Calu3 (cell line): ENCODE measurements around the gene DCC. TPM values are rescaled to one million over a fixed set of nuclear protein-coding genes. Genes with fewer than 3 reads are reported as not detected.

Experiments
- BruUV-seq: library from RNA; stranded (reverse); fragments of 400-500 nt; replicated peaks from 2 replicates; lab custom pipeline; 2021; lab: Mats Ljungman, UMichigan
- CTCF ChIA-PET: fragments of 300-600 bp; sonication (Branson Sonifier 250); formaldehyde crosslinking; loops from one replicate; lab custom pipeline; 2022; ENCODE audit warnings: antibody characterized with exemption; lab: Charles Lee
- DNase-seq: peaks from one replicate; pipeline ENCODE4 v3.0.0; 2022
- H3K27ac Mint-ChIP-seq: one replicate; pipeline ENCODE4 v1.8.0; 2022; ENCODE audit warnings: mixed read lengths; ENCODE audit not compliant: unreplicated experiment
- H3K27me3 Mint-ChIP-seq: one replicate; pipeline ENCODE4 v1.8.0; 2022; ENCODE audit warnings: mixed read lengths; ENCODE audit not compliant: unreplicated experiment
- H3K36me3 Mint-ChIP-seq: one replicate; pipeline ENCODE4 v1.8.0; 2022; ENCODE audit warnings: mild to moderate bottlenecking, moderate library complexity, mixed read lengths; ENCODE audit not compliant: insufficient read depth, unreplicated experiment
- H3K4me1 Mint-ChIP-seq: one replicate; pipeline ENCODE4 v1.8.0; 2022; ENCODE audit warnings: mild to moderate bottlenecking, low read depth, mixed read lengths; ENCODE audit not compliant: unreplicated experiment
- H3K4me3 Mint-ChIP-seq: one replicate; pipeline ENCODE4 v1.8.0; 2022; ENCODE audit warnings: mild to moderate bottlenecking, low read depth, moderate library complexity, mixed read lengths; ENCODE audit not compliant: unreplicated experiment
- H3K9me3 Mint-ChIP-seq: one replicate; pipeline ENCODE4 v1.8.0; 2022; ENCODE audit warnings: low read depth, mixed read lengths; ENCODE audit not compliant: unreplicated experiment
- intact Hi-C: fragments of 100-400 bp; cut with micrococcal nuclease; formaldehyde crosslinking; loops from one replicate; pipeline ENCODE4 v1.10.0; 2022; ENCODE audit not compliant: unreplicated experiment
- total RNA-seq: library from RNA; stranded (reverse); gene quantifications from 2 replicates; pipeline ENCODE4 v1.2.3, GENCODE V29; 2022
- TF ChIP-seq, protein P1 (sequence below): fragments of 200-600 bp; IDR thresholded peaks from one replicate; pipeline ENCODE4 v1.8.0; 2022; ENCODE audit warnings: antibody characterized with exemption; ENCODE audit not compliant: unreplicated experiment

Gene DCC
- total RNA-seq, 1 experiment from 2014 or later = not detected

- Mint-ChIP-seq H3K4me1 (no peaks in the 10 kb centered on the region), H3K36me3 (no peaks in the 10 kb centered on the region), H3K27ac (no peak overlapping the region), H3K9me3 (peaks cover 5% of the 10 kb centered on the region), H3K4me3 (no peak overlapping the region), H3K27me3 (no peaks in the 10 kb centered on the region)
- CTCF ChIA-PET = no interaction called here
- TF ChIP-seq, protein P1, sequence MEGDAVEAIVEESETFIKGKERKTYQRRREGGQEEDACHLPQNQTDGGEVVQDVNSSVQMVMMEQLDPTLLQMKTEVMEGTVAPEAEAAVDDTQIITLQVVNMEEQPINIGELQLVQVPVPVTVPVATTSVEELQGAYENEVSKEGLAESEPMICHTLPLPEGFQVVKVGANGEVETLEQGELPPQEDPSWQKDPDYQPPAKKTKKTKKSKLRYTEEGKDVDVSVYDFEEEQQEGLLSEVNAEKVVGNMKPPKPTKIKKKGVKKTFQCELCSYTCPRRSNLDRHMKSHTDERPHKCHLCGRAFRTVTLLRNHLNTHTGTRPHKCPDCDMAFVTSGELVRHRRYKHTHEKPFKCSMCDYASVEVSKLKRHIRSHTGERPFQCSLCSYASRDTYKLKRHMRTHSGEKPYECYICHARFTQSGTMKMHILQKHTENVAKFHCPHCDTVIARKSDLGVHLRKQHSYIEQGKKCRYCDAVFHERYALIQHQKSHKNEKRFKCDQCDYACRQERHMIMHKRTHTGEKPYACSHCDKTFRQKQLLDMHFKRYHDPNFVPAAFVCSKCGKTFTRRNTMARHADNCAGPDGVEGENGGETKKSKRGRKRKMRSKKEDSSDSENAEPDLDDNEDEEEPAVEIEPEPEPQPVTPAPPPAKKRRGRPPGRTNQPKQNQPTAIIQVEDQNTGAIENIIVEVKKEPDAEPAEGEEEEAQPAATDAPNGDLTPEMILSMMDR = no peak
- intact Hi-C loops = no loop called here
- BruUV-seq = no TSS peak
- no peak for DNase-seq
Measured at GRCh38 chr18:52992041-52992440, 652.0 kb downstream of the DCC start.

DNA sequence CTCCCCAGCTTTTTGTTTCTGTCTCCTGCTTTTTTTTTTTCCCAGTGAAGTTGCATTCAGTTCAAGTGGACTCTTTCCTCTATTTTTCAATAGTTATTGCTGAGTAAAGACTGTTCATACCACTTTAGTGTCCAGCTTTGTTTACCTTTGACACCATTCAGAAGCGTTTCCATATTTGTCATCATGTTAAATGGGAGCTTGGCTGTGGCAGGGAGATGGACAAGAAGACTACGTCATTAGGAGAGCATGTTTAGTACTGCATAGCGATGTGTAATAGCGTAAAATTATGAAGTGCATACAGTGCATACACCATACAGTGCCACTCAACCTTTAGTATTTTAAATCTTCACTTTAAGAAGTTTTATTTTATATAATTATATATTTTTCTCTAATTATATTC, 655.9 kb downstream of the DCC start:
- no TSS peak for BruUV-seq
- DNase-seq = no peak
- no peaks in the 10 kb centered on the region for H3K27me3 Mint-ChIP-seq
- CTCF ChIA-PET = interaction anchor here (0.7 kb wide), 1 partner anchor 19 kb away, joined by 3 read pairs; no protein-coding TSS in a partner anchor
- no peak overlapping the region for H3K27ac Mint-ChIP-seq
- TF ChIP-seq, protein P1 = no peak
- H3K4me3 Mint-ChIP-seq = no peak overlapping the region
- H3K9me3 Mint-ChIP-seq = peaks cover 5% of the 10 kb centered on the region
- intact Hi-C loops = no loop called here
- no peaks in the 10 kb centered on the region for H3K4me1 Mint-ChIP-seq
- H3K36me3 Mint-ChIP-seq = no peaks in the 10 kb centered on the region

GRCh38 chr18:52999633-53000032, 659.6 kb downstream of the DCC start:
- CTCF ChIA-PET = no interaction called here
- Mint-ChIP-seq H3K36me3 (peaks cover 1% of the 10 kb centered on the region), H3K4me3 (no peak overlapping the region), H3K9me3 (peaks cover 6% of the 10 kb centered on the region), H3K27me3 (no peaks in the 10 kb centered on the region), H3K27ac (no peak overlapping the region), H3K4me1 (no peaks in the 10 kb centered on the region)
- TF ChIP-seq, protein P1 = no peak
- no peak for DNase-seq
- intact Hi-C loops = no loop called here
- no TSS peak for BruUV-seq

DNA sequence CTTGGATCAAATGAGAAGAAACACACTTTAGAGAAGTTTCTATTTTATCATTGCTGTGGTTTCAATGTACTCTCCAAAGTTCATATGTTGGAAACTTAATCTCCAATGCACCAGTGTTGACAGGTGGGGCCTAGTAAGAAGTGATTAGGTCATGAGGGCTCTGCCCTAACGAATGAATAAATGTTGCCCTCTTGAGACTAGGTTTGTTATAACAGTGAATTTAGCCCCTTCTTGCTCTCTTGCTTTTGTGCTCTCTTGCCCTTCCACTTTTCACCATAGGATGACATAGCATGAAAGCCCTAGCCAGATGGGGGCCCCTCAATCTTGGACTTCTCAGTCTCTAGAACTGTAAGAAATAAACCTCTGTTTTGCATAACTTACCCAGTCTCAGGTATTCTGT, 664.8 kb downstream of the DCC start:
- no peaks in the 10 kb centered on the region for H3K27me3 Mint-ChIP-seq
- no peaks in the 10 kb centered on the region for H3K4me1 Mint-ChIP-seq
- BruUV-seq = no TSS peak
- peaks cover 4% of the 10 kb centered on the region for H3K36me3 Mint-ChIP-seq
- TF ChIP-seq, protein P1 = no peak
- H3K9me3 Mint-ChIP-seq = peaks cover 5% of the 10 kb centered on the region
- intact Hi-C loops = no loop called here
- no peak overlapping the region for H3K27ac Mint-ChIP-seq
- no peak for DNase-seq
- H3K4me3 Mint-ChIP-seq = no peak overlapping the region
- CTCF ChIA-PET = no interaction called here
